B cell (primary cell): Measurements from ENCODE around the gene DSCAML1. TPM values are rescaled to one million over a fixed set of nuclear protein-coding genes. Genes with fewer than 3 reads are reported as not detected.

ENCODE experiments used
- ATAC-seq: fragments of 200-7000 bp; cut with Tn5 transposase; one replicate; pipeline ENCODE4 v1.10.0; 2021; ENCODE audit warnings: low read depth, mild to moderate bottlenecking, moderate number of reproducible peaks, moderate library complexity
- CTCF ChIA-PET: fragments of 350-600 bp; sonication (Branson Sonifier 250); formaldehyde crosslinking; loops from one replicate; lab custom pipeline; 2021; ENCODE audit warnings: antibody characterized with exemption, inconsistent platforms; lab: Charles Lee
- POLR2A ChIA-PET: fragments of 350-600 bp; sonication (Branson Sonifier 250); formaldehyde crosslinking; loops from one replicate; lab custom pipeline; 2021; ENCODE audit warnings: antibody characterized with exemption; lab: Charles Lee
- DNase-seq: peaks from one replicate; pipeline ENCODE4 v3.0.0; 2013
- H2AFZ ChIP-seq: 2 replicates; pipeline ENCODE4 v1.6.1; 2012; ENCODE audit warnings: mild to moderate bottlenecking, low read depth, low read length; ENCODE audit not compliant: insufficient read depth, poor library complexity, severe bottlenecking
- H3K27ac ChIP-seq, 2 donors: 1 replicate in 1 of 2; 2 replicates in 1 of 2; pipeline ENCODE4 v1.5.1; 2012 to 2013; ENCODE audit warnings: low read length in 2 of 2, mild to moderate bottlenecking in 2 of 2, moderate library complexity in 1 of 2
- H3K27me3 ChIP-seq, 4 experiments: fragments of 200-600 bp in 1 of 4; sonication (generic) in 1 of 4; replicated peaks in 1 of 4; 1 replicate in 2 of 4; 2 replicates in 2 of 4; pipeline versions ENCODE4 v1.6.1 to v1.7.0; 2013 to 2016; ENCODE audit warnings: low read length in 3 of 4, mild to moderate bottlenecking in 2 of 4, mixed read lengths in 1 of 4, moderate library complexity in 1 of 4; ENCODE audit not compliant: insufficient read depth in 4 of 4, control insufficient read depth in 3 of 4; ENCODE audit errors: control extremely low read depth in 1 of 4
- H3K36me3 ChIP-seq, 2 experiments: replicated peaks in 1 of 2; 1 replicate in 1 of 2; 2 replicates in 1 of 2; pipeline versions ENCODE4 v1.6.1 to v1.7.1; 2013; ENCODE audit warnings: low read length in 1 of 2; ENCODE audit not compliant: insufficient read depth in 2 of 2, control insufficient read depth in 1 of 2; ENCODE audit errors: control extremely low read depth in 1 of 2, extremely low read depth in 1 of 2
- H3K4me1 ChIP-seq, 2 donors: fragments of 200-600 bp in 1 of 2; sonication (generic) in 1 of 2; 1 replicate in 1 of 2; 2 replicates in 1 of 2; pipeline versions ENCODE4 v1.5.1 to v1.6.1; 2013 to 2017; ENCODE audit warnings: low read length in 2 of 2; ENCODE audit not compliant: control insufficient read depth in 2 of 2, insufficient read depth in 2 of 2
- H3K4me2 ChIP-seq: replicated peaks from 2 replicates; pipeline ENCODE3; 2012; ENCODE audit warnings: mild to moderate bottlenecking, low read depth, low read length; ENCODE audit not compliant: poor library complexity, severe bottlenecking
- H3K4me3 ChIP-seq, 5 experiments: fragments of 200-600 bp in 1 of 5; sonication (generic) in 1 of 5; 1 replicate in 3 of 5; 2 replicates in 2 of 5; pipeline versions ENCODE4 v1.5.1 to v1.7.0; 2011 to 2016; ENCODE audit warnings: low read length in 4 of 5, mild to moderate bottlenecking in 4 of 5, low read depth in 2 of 5, control low read depth in 1 of 5, moderate library complexity in 1 of 5; ENCODE audit not compliant: insufficient read depth in 1 of 5; ENCODE audit errors: control extremely low read depth in 1 of 5, extremely low read depth in 1 of 5
- H3K79me2 ChIP-seq: fragments of 200-600 bp; sonication (generic); one replicate; pipeline ENCODE4 v1.6.0; 2016; ENCODE audit warnings: low read length; ENCODE audit not compliant: control insufficient read depth, insufficient read depth
- H3K9ac ChIP-seq: fragments of 200-600 bp; sonication (generic); 2 replicates; pipeline ENCODE4 v1.6.1; 2017; ENCODE audit warnings: mild to moderate bottlenecking, low read length, moderate library complexity
- H3K9me3 ChIP-seq, 3 donors: one replicate each; pipeline versions ENCODE4 v1.6.1 to v1.7.1; 2013; ENCODE audit warnings: low read length in 2 of 3; ENCODE audit not compliant: control insufficient read depth in 2 of 3, insufficient read depth in 1 of 3; ENCODE audit errors: control extremely low read depth in 1 of 3
- H4K20me1 ChIP-seq: 2 replicates; pipeline ENCODE4 v1.6.0; 2012; ENCODE audit warnings: mild to moderate bottlenecking, low read length; ENCODE audit not compliant: insufficient read depth, control insufficient read depth, poor library complexity, severe bottlenecking
- H3K27ac Mint-ChIP-seq: one replicate; pipeline ENCODE4 v1.8.0; 2021; ENCODE audit warnings: mixed read lengths
- H3K27me3 Mint-ChIP-seq: one replicate; pipeline ENCODE4 v1.8.0; 2021; ENCODE audit warnings: mixed read lengths
- H3K4me1 Mint-ChIP-seq: one replicate; pipeline ENCODE4 v1.8.0; 2021; ENCODE audit warnings: mixed read lengths
- H3K4me3 Mint-ChIP-seq: one replicate; pipeline ENCODE4 v1.8.0; 2021; ENCODE audit warnings: mixed read lengths
- H3K9me3 Mint-ChIP-seq: one replicate; pipeline ENCODE4 v1.8.0; 2022; ENCODE audit warnings: mixed read lengths; ENCODE audit not compliant: insufficient read depth
- EZH2 ChIP-seq: IDR thresholded peaks from 2 replicates; pipeline ENCODE4 v1.6.1; 2012; ENCODE audit warnings: borderline replicate concordance, low read depth, mild to moderate bottlenecking, moderate library complexity, low read length; ENCODE audit not compliant: insufficient read depth, poor library complexity, severe bottlenecking
- WGBS: methylation state at CpG from one replicate; pipeline ENCODE4 v1.1.5; 2013; ENCODE audit warnings: missing lambda C conversion rate; ENCODE audit not compliant: insufficient coverage; 5-methylcytosine and 5-hydroxymethylcytosine counted together
- intact Hi-C: fragments of 100-400 bp; cut with micrococcal nuclease; formaldehyde crosslinking; loops from one replicate; pipeline ENCODE4 v1.10.0; 2022
- polyA plus RNA-seq: library from polyadenylated mRNA; depleted of rRNA; stranded (reverse); fragments of >200 nt; gene quantifications from 2 replicates; pipeline ENCODE4 v1.2.3, GENCODE V29; 2012
- total RNA-seq, 2 donors: library from RNA; stranded (reverse); fragments of 120-200 nt in 1 of 2; gene quantifications; 1 replicate in 1 of 2; 2 replicates in 1 of 2; pipeline versions ENCODE4 v1.2.3 to v1.2.4, GENCODE V29; 2013 to 2022
- TF ChIP-seq, protein P1 (sequence below): fragments of 200-600 bp; IDR thresholded peaks from one replicate; pipeline ENCODE4 v1.8.0; 2022; ENCODE audit warnings: antibody characterized with exemption, mild to moderate bottlenecking

DSCAML1 gene
- total and polyA plus RNA-seq, 2 donors (not counting 1 experiment from before 2014, with no cell fraction given) = 1.2 to 6.2 TPM

DNA sequence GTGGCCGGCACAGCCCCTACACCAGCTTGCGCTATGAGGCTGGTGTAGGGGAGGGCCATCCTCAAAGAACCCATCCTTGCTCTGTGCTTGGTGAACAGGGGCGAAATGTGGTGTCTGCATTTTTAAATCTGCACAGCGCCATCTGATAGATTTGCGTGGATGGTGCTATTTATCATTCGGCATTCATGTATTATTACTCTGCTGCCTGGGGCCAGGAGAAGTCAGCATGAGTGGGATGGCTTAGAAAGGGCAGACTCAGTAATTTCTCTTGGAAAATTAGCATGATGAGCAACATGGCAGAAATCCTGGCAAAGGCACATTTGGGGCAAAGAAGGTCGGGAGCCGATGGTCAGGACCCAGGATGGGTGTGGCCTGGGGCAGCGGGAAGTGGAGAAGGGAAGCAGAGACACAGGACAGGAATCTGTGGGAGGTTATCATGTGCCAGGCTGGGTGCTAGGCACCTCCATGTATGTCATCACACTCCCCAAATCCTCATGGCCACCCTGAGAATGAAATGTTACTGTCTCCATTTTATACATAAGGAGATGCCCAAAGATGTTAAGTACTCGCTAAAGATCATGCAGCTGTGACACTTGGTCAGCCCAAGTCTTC is 320.4 kb downstream of the DSCAML1 start:
- H3K27me3 Mint-ChIP-seq = peaks cover 17% of the 10 kb centered on the region
- intact Hi-C loops = no loop called here
- H3K9me3 Mint-ChIP-seq = no peaks in the 10 kb centered on the region
- Histone ChIP-seq H3K27me3 (no peaks in the 10 kb centered on the region), H4K20me1 (no peaks in the 10 kb centered on the region), H3K9ac (no peak overlapping the region), H3K4me1 (no peaks in the 10 kb centered on the region), H3K27ac (no peak overlapping the region), H3K79me2 (no peaks in the 10 kb centered on the region), H3K4me2 (no peak overlapping the region), H3K36me3 (no peaks in the 10 kb centered on the region), H3K4me3 (no peak overlapping the region), H3K9me3 (no peaks in the 10 kb centered on the region), H2AFZ (no peak overlapping the region)
- H3K27ac Mint-ChIP-seq = no peak overlapping the region
- ChIA-PET CTCF (no interaction called here), POLR2A (no interaction called here)
- no peak for DNase-seq
- TF ChIP-seq, protein P1, sequence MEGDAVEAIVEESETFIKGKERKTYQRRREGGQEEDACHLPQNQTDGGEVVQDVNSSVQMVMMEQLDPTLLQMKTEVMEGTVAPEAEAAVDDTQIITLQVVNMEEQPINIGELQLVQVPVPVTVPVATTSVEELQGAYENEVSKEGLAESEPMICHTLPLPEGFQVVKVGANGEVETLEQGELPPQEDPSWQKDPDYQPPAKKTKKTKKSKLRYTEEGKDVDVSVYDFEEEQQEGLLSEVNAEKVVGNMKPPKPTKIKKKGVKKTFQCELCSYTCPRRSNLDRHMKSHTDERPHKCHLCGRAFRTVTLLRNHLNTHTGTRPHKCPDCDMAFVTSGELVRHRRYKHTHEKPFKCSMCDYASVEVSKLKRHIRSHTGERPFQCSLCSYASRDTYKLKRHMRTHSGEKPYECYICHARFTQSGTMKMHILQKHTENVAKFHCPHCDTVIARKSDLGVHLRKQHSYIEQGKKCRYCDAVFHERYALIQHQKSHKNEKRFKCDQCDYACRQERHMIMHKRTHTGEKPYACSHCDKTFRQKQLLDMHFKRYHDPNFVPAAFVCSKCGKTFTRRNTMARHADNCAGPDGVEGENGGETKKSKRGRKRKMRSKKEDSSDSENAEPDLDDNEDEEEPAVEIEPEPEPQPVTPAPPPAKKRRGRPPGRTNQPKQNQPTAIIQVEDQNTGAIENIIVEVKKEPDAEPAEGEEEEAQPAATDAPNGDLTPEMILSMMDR = no peak
- no peak for TF ChIP-seq EZH2
- no peak overlapping the region for H3K4me3 Mint-ChIP-seq
- H3K4me1 Mint-ChIP-seq = no peaks in the 10 kb centered on the region
- WGBS = 85% methylated on average over 7 of the region's 10 CpGs
- no peak for ATAC-seq

DNA sequence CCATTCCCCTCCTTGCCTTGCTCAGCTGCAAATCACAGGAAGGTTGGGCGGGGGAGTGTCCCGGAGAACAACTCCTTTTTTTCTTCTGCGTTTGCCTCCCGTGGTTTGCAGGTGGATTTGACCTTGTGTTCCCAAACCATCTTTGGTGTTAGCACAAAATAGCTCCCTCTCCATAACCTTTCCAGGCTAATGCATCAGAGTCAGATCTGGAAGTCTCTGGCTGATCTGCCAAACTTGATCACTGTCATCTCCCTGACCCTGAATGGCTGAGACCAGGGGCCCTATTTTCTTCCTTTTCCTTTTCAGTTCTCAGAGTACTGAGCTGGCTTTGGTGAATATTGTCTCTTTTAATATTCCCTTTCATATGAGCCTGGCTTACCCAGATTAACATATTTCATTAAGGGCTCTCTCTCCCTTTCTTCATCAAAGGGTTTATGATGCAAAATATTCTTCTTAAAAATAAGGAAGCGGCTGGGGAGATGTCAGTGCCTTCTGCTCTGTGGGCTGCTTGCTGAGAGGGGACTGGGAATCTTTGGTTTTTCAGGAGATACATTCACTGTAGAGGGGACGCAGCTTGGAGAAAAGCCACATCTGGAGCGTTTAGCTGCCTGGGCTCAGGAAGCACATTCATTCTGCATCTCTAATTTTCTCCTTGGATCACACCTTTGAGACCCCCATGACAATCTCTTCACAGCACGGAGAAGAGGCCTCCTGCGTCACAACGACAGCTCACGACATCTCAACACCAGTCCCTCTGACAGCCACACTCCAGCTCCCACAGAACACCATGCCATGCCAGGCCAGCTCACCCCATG is 321.1 kb downstream of the DSCAML1 start:
- intact Hi-C loops = no loop called here
- CTCF ChIA-PET = no interaction called here
- WGBS = 84% methylated on average over 10 of the region's 11 CpGs

More for the DNA sequence above, 321.1 kb downstream of the DSCAML1 start:
- Mint-ChIP-seq H3K27ac (no peak overlapping the region), H3K4me1 (no peaks in the 10 kb centered on the region), H3K27me3 (peaks cover 17% of the 10 kb centered on the region), H3K4me3 (no peak overlapping the region), H3K9me3 (no peaks in the 10 kb centered on the region)
- no peak overlapping the region for H3K4me3 ChIP-seq
- DNase-seq (no peak), ATAC-seq (no peak)
- H3K9ac ChIP-seq = no peak overlapping the region
- no peaks in the 10 kb centered on the region for H3K36me3 ChIP-seq
- H4K20me1 ChIP-seq = no peaks in the 10 kb centered on the region
- no peak overlapping the region for H3K4me2 ChIP-seq
- H3K79me2 ChIP-seq = no peaks in the 10 kb centered on the region
- TF ChIP-seq, protein P1 = no peak
- no peak for TF ChIP-seq EZH2
- H2AFZ ChIP-seq = no peak overlapping the region
- H3K4me1 ChIP-seq = no peaks in the 10 kb centered on the region
- no peaks in the 10 kb centered on the region for H3K27me3 ChIP-seq
- no peaks in the 10 kb centered on the region for H3K9me3 ChIP-seq
- H3K27ac ChIP-seq = no peak overlapping the region
- POLR2A ChIA-PET = no interaction called here
